Measurements from ENCODE around the gene GPATCH1. TPM values are rescaled to one million over a fixed set of nuclear protein-coding genes. Genes with fewer than 3 reads are reported as not detected.

GPATCH1 gene
- total and polyA plus RNA-seq, 10 of the 15 experiments (the other 5 are each of a cell fraction or from before 2014, with no cell fraction given), result 4.5 to 9.6 (median 7.2) TPM

- TF ChIP-seq REST (IDR thresholded peaks at IDR 0.05; ENCODE audit: low read depth, low read length) (no peak), RAD51 (IDR thresholded peaks at IDR 0.05) (no peak), ASH2L (IDR thresholded peaks at IDR 0.05; ENCODE audit: borderline replicate concordance, low read depth) (no peak)
Observed at GRCh38 chr19:33124207-33125098, 43.5 kb downstream of the GPATCH1 start (continued).

- no peak overlapping the region for H3K4me2 ChIP-seq (ENCODE audit: control insufficient read depth, insufficient read depth)
- ChIA-PET POLR2A (no interaction called here), SMC1A (ENCODE audit: uncharacterized antibody, unreplicated experiment) (interaction anchor here (1.1 to 2.6 kb wide), 2 partner anchors 51 to 58 kb away, joined by 5 to 8 read pairs; no protein-coding TSS in a partner anchor), RAD21 (ENCODE audit: unreplicated experiment) (interaction anchor here (1.5 to 1.9 kb wide), 2 partner anchors 11 to 58 kb away, joined by 3 to 12 read pairs; no protein-coding TSS in a partner anchor), CTCF (interaction anchor here (0.7 to 5.1 kb wide), 14 partner anchors 9 to 1066 kb away, joined by 3 to 51 read pairs (median 4); no protein-coding TSS in a partner anchor)
- no peak overlapping the region for H3K9ac ChIP-seq (ENCODE audit: control insufficient read depth, insufficient read depth, low read length)
- no peak overlapping the region for H3K4me3 ChIP-seq
- intact Hi-C loops (cut with micrococcal nuclease; ENCODE audit: unreplicated experiment) (loop anchor here (5.0 kb wide), 2 partner anchors 51 to 281 kb away; no protein-coding TSS in a partner anchor), in situ Hi-C loops (cut with MboI) (no loop called here)
- H3K4me1 ChIP-seq (ENCODE audit: control insufficient read depth, insufficient read depth, low read length), result no peaks in the 10 kb centered on the region
- WGBS (ENCODE audit: insufficient coverage, insufficient replicate concordance, low lambda C conversion rate, missing lambda C conversion rate), result 38% methylated on average over 12 of the region's 12 CpGs
- H3K27me3 ChIP-seq (replicated peaks in 1 of 2; ENCODE audit: control insufficient read depth in 2 of 2, insufficient read depth in 2 of 2, low read length in 1 of 2), result no peaks in the 10 kb centered on the region
- H3K36me3 ChIP-seq (ENCODE audit: control insufficient read depth in 2 of 2, insufficient read depth in 2 of 2, low read length in 1 of 2), result peaks cover 0 to 3% of the 10 kb centered on the region in 2 experiments; a peak in 1 of 4 replicates
- H2AFZ ChIP-seq (ENCODE audit: control insufficient read depth, low read depth, low read length), result peak overlapping the region; percentile 25; the same call in 1 of the 2 replicates
- no peaks in the 10 kb centered on the region for H3K79me2 ChIP-seq (ENCODE audit: control insufficient read depth, insufficient read depth, low read length)
- no peaks in the 10 kb centered on the region for H4K20me1 ChIP-seq (ENCODE audit: control insufficient read depth, insufficient read depth)
- BruUV-seq (replicated peaks), result no TSS peak
- FAIRE-seq (peak; percentile 97), DNase-seq (ENCODE audit: low read depth, low spot score) (peak; percentile 16), ATAC-seq (peak; percentile 93)
- H3K27ac ChIP-seq (ENCODE audit: control insufficient read depth, insufficient read depth), result no peak overlapping the region
- no peaks in the 10 kb centered on the region for H3K9me3 ChIP-seq (replicated peaks; ENCODE audit: control insufficient read depth, insufficient read depth, low read length)
- TF ChIP-seq PKNOX1 (IDR thresholded peaks at IDR 0.05) (no peak), POLR2AphosphoS5 (IDR thresholded peaks at IDR 0.05; ENCODE audit: low read length) (no peak), HDGF (IDR thresholded peaks at IDR 0.05) (no peak), REST (IDR thresholded peaks at IDR 0.05; ENCODE audit: low read depth, low read length) (no peak)
Observed at GRCh38 chr19:33125929-33126388, 45.0 kb downstream of the GPATCH1 start.
